A673 (cell line): ENCODE measurements around the gene KLHDC9. TPM values are rescaled to one million over a fixed set of nuclear protein-coding genes. Genes with fewer than 3 reads are reported as not detected.

Experiments
- BruUV-seq: library from RNA; stranded (reverse); fragments of 400-500 nt; replicated peaks from 2 replicates; lab custom pipeline; 2021; lab: Mats Ljungman, UMichigan
- CTCF ChIA-PET: fragments of 300-600 bp; sonication (Branson Sonifier 250); formaldehyde crosslinking; loops from one replicate; lab custom pipeline; 2022; ENCODE audit warnings: antibody characterized with exemption; lab: Charles Lee
- POLR2A ChIA-PET: fragments of 300-600 bp; sonication (Branson Sonifier 250); formaldehyde crosslinking; loops from one replicate; lab custom pipeline; 2022; ENCODE audit warnings: antibody characterized with exemption; ENCODE audit not compliant: low non-redundant PET; lab: Charles Lee
- DNase-seq: peaks from one replicate; pipeline ENCODE4 v3.0.0-alpha.2; 2015; ENCODE audit warnings: low spot score
- H3K27ac ChIP-seq: fragments of 200-600 bp; sonication (generic); 2 replicates; pipeline ENCODE4 v1.5.1; 2016; ENCODE audit warnings: mixed run types, low read depth, mild to moderate bottlenecking, mixed read lengths, antibody characterized with exemption, low read length; ENCODE audit not compliant: poor library complexity, severe bottlenecking
- H3K27me3 ChIP-seq: fragments of 200-600 bp; sonication (generic); replicated peaks from 2 replicates; pipeline ENCODE4 v1.6.1; 2017; ENCODE audit warnings: mixed run types, low read depth, mild to moderate bottlenecking, mixed read lengths, antibody characterized with exemption, low read length; ENCODE audit not compliant: insufficient read depth, poor library complexity
- H3K36me3 ChIP-seq: fragments of 200-600 bp; sonication (generic); 2 replicates; pipeline ENCODE4 v1.6.1; 2016; ENCODE audit warnings: mixed run types, mild to moderate bottlenecking, mixed read lengths, antibody characterized with exemption, low read length; ENCODE audit not compliant: insufficient read depth, poor library complexity, severe bottlenecking
- H3K4me1 ChIP-seq: fragments of 200-600 bp; sonication (generic); 2 replicates; pipeline ENCODE4 v1.6.1; 2017; ENCODE audit warnings: mixed run types, mild to moderate bottlenecking, mixed read lengths, antibody characterized with exemption, low read length; ENCODE audit not compliant: insufficient read depth, poor library complexity, severe bottlenecking
- H3K4me3 ChIP-seq: fragments of 200-600 bp; sonication (generic); 2 replicates; pipeline ENCODE4 v1.5.1; 2016; ENCODE audit warnings: low read depth, mixed run types, mild to moderate bottlenecking, mixed read lengths, low read length; ENCODE audit not compliant: poor library complexity, severe bottlenecking
- H3K9me3 ChIP-seq: fragments of 200-600 bp; sonication (generic); 2 replicates; pipeline ENCODE4 v1.6.1; 2016; ENCODE audit warnings: mixed run types, low read depth, mild to moderate bottlenecking, mixed read lengths, antibody characterized with exemption, low read length; ENCODE audit not compliant: poor library complexity, severe bottlenecking
- CTCF ChIP-seq: fragments of 300-800, 200-600 bp; sonication (generic); conservative IDR thresholded peaks from 2 replicates; pipeline ENCODE4 v1.5.1; 2017; ENCODE audit warnings: low read depth, mild to moderate bottlenecking, antibody characterized with exemption, low read length, moderate library complexity, mixed read lengths
- EZH2 ChIP-seq: fragments of 200-600 bp; sonication (generic); IDR thresholded peaks from 2 replicates; pipeline ENCODE4 v1.6.1; 2017; ENCODE audit warnings: borderline replicate concordance, low read depth, mild to moderate bottlenecking, mixed read lengths, antibody characterized with exemption, low read length; ENCODE audit not compliant: poor library complexity, severe bottlenecking
- intact Hi-C: fragments of 100-400 bp; cut with micrococcal nuclease; formaldehyde crosslinking; loops from one replicate; pipeline ENCODE4 v1.10.0; 2022; ENCODE audit not compliant: unreplicated experiment
- total RNA-seq: library from RNA; stranded (reverse); gene quantifications from 2 replicates; pipeline ENCODE4 v1.2.3, GENCODE V29; 2021

KLHDC9 gene
- total RNA-seq, 1 experiment from 2014 or later, result 1.7 TPM

- Histone ChIP-seq H3K4me3 (no peak overlapping the region), H3K27me3 (no peaks in the 10 kb centered on the region), H3K27ac (no peak overlapping the region), H3K4me1 (no peaks in the 10 kb centered on the region), H3K36me3 (no peaks in the 10 kb centered on the region), H3K9me3 (no peaks in the 10 kb centered on the region)
- ChIA-PET POLR2A (interaction anchor here (0.7 kb wide), 1 partner anchor 39 kb away, joined by 4 read pairs; the partner anchor contains the start of gene USF1), CTCF (no interaction called here)
- intact Hi-C loops, result no loop called here
- TF ChIP-seq EZH2 (no peak), CTCF (no peak)
- no peak for DNase-seq
- no TSS peak for BruUV-seq
These were observed 13.0 kb upstream of the KLHDC9 start for GRCh38 chr1:161085165-161085564.

- intact Hi-C loops, result no loop called here
- Histone ChIP-seq H3K27me3 (no peaks in the 10 kb centered on the region), H3K4me3 (no peak overlapping the region), H3K27ac (no peak overlapping the region), H3K36me3 (no peaks in the 10 kb centered on the region), H3K9me3 (no peaks in the 10 kb centered on the region), H3K4me1 (no peaks in the 10 kb centered on the region)
- TF ChIP-seq CTCF (no peak), EZH2 (no peak)
- ChIA-PET CTCF (no interaction called here), POLR2A (no interaction called here)
- no TSS peak for BruUV-seq
- DNase-seq, result no peak
These were observed 11.7 kb upstream of the KLHDC9 start for GRCh38 chr1:161086457-161086856.

GRCh38 chr1:161088587-161089110 lies 9.5 kb upstream of the KLHDC9 start:
- Histone ChIP-seq H3K4me3 (no peak overlapping the region), H3K27ac (no peak overlapping the region), H3K27me3 (no peaks in the 10 kb centered on the region), H3K4me1 (no peaks in the 10 kb centered on the region), H3K9me3 (no peaks in the 10 kb centered on the region), H3K36me3 (no peaks in the 10 kb centered on the region)
- POLR2A ChIA-PET, result no interaction called here
- intact Hi-C loops, result no loop called here
- TF ChIP-seq EZH2 (no peak), CTCF (no peak)
- CTCF ChIA-PET, result no interaction called here
- DNase-seq, result no peak
- no TSS peak for BruUV-seq
